HT-29 (cell line): ENCODE data around the gene ITM2C. TPM values are rescaled to one million over a fixed set of nuclear protein-coding genes. Genes with fewer than 3 reads are reported as not detected.

Experiments used
- DNase-seq: peaks from one replicate; pipeline ENCODE4 v3.0.0-alpha.2; 2015; ENCODE audit warnings: low spot score
- total RNA-seq: library from RNA; depleted of rRNA; stranded (reverse); fragments of >200 nt; shearing (Covaris generic); gene quantifications from 2 replicates; pipeline ENCODE4 v1.2.3, GENCODE V29; 2014

The ITM2C gene
- total RNA-seq, 1 experiment from 2014 or later, result 87.1 TPM

GRCh38 chr2:230891064-230891463 is 26.3 kb downstream of the ITM2C start:
- no peak for DNase-seq

- DNase-seq, result no peak
Observed at GRCh38 chr2:230891509-230891908, 26.8 kb downstream of the ITM2C start.

DNA sequence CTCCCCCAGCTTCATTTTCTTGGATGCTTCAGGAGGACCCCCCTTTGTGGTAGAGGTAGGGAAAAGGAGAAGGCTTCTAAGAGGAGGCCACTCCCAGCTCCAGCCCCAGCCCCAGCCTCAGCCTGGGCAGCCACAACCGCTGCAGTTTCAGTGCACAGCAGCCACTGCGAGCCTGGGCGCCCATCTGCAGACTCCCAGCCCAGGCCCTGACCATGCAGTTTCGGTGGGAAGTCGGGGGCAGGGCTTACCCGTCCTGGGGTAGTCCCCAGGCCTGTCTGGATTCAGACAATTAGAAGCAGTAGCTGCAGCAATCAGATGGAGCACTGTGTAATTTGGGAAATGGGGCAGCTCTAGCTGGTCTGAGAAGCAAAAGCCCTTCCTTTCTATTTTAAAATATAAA is 28.6 kb downstream of the ITM2C start:
- DNase-seq, result no peak

- DNase-seq, result no peak
Observed at GRCh38 chr2:230893841-230894781, 29.4 kb downstream of the ITM2C start.

DNA sequence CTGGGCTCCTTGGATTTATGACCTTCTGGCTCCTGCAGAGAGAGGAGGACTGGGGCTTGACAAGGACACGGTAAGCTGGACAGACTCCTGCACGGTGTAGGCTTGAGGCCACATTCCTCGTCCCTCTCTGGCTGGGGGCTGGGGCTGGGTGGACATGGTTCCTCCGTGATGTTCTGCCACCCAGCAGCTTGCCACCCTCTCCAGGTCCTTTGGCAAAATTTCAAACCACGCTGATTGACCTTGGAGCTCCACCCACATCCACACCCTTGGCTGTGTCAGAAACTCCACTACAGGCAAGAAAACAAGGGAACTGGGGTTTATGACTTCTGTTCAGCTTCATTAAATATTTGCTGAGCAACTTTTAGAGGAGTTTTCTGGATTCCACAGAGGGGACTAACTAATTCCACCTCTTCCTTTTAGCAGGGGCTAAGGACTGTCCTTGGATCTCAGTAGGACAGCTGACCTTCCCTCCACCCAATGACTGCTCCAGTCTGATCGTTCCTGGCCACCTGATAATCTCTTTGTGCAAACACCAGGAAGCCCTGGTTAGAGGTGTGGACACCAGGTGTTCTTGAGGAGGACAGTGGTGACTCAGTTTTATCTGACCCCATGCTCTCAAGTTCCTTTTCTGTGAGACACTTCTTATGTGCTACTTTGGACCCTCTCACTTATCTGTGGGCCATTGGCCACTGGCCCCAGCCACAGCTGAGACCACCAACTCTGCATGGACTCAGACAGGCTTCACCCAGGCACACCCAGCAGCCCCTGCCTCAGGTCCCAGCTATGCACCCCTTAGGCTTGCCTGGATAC is 31.0 kb downstream of the ITM2C start:
- DNase-seq, result peak; percentile 43

DNA sequence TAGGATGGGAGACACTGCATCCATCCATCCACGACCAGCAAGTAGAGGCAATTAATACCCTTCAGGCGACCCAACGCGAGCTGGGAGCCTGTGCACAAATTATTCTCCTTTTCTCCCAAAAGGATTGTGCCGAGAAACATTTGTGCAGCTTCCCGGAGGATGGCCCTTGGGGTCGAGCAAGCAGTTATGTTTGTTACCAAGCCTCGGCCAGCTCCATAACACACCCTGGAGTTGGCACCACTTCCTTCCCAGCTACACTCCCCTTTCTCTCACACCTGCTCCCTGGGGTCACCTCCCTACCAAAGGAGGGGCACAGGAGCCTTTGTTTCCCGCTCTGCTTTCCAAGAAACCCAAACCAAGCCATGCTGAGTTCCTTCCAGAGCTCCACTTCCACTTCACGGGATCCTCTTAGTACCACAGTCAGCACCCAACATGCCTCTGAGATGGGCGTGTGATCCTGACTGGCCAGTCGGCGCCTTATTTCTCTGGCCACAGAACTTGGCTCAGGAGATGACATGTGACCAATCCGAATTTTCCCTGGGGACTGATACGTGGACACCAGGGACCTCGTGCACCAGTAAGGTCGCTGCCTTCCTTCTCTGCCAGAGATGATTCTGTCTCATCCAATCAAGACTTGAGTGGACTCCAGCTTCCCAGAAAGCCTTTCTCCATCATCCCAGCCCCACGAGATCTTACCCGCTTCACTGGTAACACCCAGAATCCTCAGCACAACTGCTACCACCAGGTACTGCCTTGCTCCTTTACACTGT is 31.8 kb downstream of the ITM2C start:
- no peak for DNase-seq

DNA sequence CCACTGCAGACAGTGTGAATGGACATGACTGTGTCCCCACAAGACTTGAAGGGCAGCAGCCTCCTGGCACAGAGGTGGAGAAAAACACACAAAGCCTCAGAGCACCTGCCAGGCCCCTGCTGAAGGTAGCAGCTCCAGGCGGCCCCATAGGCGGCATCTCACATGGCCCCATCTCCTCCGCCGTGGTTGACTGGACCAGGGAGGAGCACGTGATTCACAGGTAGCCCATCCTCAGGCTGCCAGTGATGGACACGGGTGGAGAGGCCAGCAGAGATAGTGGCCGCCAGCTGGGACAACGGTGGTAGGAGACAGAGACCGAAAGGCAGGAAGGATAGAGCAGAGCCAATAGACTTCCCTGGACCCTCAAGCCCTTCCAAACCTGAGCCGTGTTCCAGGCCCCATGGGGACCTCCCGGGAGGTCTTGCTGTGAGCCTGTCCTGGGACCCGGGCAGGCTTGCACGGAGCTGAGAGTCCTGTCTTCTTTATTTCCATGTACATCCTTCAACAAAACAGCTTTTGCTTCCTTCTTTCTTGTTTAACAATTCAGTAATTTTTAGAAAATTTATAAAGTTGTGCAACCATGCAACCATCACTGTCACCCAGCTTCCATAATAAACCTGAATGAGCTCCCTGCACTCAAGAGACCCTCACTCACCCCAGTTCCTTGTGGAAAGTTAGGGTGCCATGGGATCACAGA is 33.4 kb downstream of the ITM2C start:
- DNase-seq, result no peak

GRCh38 chr2:230898713-230899091 is 34.0 kb downstream of the ITM2C start:
- no peak for DNase-seq

DNA sequence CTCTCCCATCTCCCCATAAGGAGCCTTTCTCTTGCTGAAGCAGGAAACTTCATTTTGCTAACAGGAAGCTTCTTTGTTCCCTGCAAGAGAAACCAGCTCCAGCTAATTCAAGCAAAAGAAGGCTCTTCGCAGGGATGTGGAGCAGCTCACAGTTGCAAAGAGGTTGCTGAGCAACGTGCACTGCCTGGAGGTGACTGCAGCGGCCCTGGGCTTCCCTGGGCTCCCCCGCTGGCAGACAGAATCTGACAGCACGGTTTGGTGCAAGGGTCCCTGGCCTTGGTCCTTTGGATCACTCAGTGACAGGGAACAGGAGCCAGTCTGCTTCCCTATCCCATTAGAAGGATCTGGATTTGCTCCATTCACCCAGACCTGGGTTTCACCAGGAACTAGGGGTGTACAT is 34.5 kb downstream of the ITM2C start:
- DNase-seq, result no peak

DNA sequence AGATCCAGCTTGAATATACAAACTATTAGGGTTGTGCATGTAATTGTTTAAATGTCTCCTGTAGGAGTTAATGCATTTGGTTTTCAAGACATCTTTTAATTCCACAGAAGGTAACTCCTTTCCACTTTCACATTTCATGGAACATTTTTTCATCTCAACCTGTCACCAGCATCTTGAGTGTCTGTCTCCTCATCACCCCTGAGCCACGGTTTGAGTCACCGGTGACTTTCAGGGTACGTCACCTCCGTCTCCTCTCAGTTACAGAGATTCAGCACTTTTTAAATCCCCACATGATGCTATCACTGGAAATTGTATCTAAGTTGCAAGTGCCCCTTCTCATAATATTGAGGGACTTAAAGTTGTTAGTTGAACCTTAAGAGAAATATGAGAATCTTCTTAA is 35.0 kb downstream of the ITM2C start:
- no peak for DNase-seq

- DNase-seq, result no peak
Observed at GRCh38 chr2:230900336-230900995, 35.7 kb downstream of the ITM2C start.

- DNase-seq, result no peak
Observed at GRCh38 chr2:230901006-230901405, 36.3 kb downstream of the ITM2C start.

DNA sequence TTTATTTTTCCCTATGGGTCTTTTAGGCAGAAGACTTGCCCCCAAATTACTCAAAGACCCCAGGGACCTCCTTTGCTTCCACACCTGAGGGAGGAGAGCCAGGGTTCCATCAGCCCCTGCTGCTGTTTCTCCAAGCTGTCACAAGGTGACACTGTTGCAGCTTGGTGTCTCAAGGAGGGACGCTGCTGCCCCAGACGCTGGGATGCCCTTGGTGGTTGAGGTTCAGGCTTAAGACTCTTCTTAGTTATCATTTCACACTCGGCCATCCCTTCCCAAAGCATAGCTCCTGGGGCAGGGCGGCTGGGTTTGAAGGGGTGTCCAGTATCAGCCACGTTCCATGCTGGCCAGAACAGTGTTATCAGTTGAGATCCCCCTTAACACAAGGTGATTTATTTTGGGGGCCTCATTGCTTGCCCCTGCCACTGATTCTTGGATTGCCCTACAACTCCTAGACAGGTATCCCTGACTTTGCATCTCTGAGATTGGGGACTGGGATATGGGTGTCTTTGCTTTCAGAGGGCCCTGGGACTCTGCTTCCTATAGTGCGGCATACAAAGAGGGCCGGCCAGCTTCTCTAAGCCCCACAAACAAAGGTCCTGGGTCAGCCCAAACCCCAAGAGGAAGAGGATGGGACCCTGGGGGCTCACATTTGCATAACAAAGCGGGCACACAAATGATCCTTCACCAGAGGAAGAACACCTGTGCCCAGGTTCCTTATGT is 37.6 kb downstream of the ITM2C start:
- peak; percentile 58 for DNase-seq

GRCh38 chr2:230903231-230904150 is 38.7 kb downstream of the ITM2C start:
- no peak for DNase-seq

DNA sequence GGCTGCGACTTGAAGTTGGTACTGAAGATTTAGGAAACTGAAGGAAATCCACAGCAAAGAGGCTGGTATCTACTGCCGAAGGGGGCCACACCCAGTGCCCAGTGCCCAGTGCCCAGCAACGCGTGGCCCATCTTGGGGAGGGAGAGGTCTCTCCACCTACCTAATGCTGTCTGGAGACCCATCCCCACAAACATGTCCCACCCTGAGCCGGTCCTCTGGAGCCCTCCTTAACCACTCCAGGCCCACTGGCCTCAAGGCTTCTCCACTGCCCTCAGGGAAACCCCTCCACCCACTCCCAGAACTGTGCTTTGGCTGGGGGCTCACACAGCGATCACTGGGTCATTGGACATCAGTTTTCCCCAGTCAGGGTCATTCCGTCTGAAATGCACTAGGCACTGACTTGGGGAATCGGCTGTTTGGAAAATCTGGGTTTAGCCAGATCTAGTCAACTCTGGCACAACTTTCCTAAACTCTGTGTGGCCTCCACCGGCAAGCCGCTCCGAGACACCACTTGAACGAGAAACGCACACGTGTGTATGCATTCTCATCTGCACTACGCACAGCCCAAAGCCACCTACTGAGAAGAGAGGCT is 40.2 kb downstream of the ITM2C start:
- no peak for DNase-seq

- DNase-seq, result no peak
Observed at GRCh38 chr2:230905448-230906421, 41.0 kb downstream of the ITM2C start.
